Right lobe of liver (tissue), 6 donors: Measurements from ENCODE around the gene CDC23. TPM values are rescaled to one million over a fixed set of nuclear protein-coding genes. Genes with fewer than 3 reads are reported as not detected.
A peak's percentile ranks its signal among the peaks of the same experiment; 100 is the strongest.

Experiments used
- ATAC-seq, 4 donors: fragments of 200-7000 bp; cut with Tn5 transposase; one replicate each; pipeline ENCODE4 v1.9.1; 2020; ENCODE audit warnings: mild to moderate bottlenecking in 4 of 4, moderate library complexity in 4 of 4
- DNase-seq, 3 donors: peaks; one replicate each; pipeline ENCODE4 v3.0.0-alpha.2; 2020
- H3K27ac ChIP-seq, 3 donors: fragments of 200-600 bp; one replicate each; pipeline ENCODE4 v1.8.0; 2022
- H3K27me3 ChIP-seq, 2 donors: fragments of 200-600 bp; one replicate each; pipeline ENCODE4 v1.8.0; 2022
- H3K36me3 ChIP-seq, 4 donors: fragments of 200-600 bp; sonication (generic) in 1 of 4; one replicate each; pipeline versions ENCODE4 v1.5.1 to v1.8.0; 2017 to 2022; ENCODE audit warnings: control low read depth in 1 of 4
- H3K4me1 ChIP-seq, 4 donors: fragments of 200-600 bp; sonication (generic) in 1 of 4; one replicate each; pipeline versions ENCODE4 v1.5.1 to v1.8.0; 2017 to 2022; ENCODE audit warnings: control low read depth in 1 of 4
- H3K4me3 ChIP-seq, 3 donors: fragments of 200-600 bp; one replicate each; pipeline ENCODE4 v1.8.0; 2022
- H3K9me3 ChIP-seq, 4 donors: fragments of 200-600 bp; sonication (generic) in 1 of 4; one replicate each; pipeline versions ENCODE4 v1.5.1 to v1.8.0; 2017 to 2022; ENCODE audit warnings: control low read depth in 1 of 4
- POLR2A ChIP-seq: fragments of 450-650 bp; IDR thresholded peaks from one replicate; pipeline ENCODE4 v1.6.1; 2017; ENCODE audit warnings: antibody characterized with exemption, mild to moderate bottlenecking
- WGBS: methylation state at CpG from one replicate; pipeline ENCODE4 v1.1.6; 2018; ENCODE audit warnings: low coverage, low lambda C conversion rate; ENCODE audit not compliant: insufficient coverage; ENCODE audit errors: missing lambda C conversion rate; 5-methylcytosine and 5-hydroxymethylcytosine counted together
- intact Hi-C, 2 donors: fragments of 100-400 bp; cut with DNase I; formaldehyde crosslinking; loops; one replicate each; pipeline versions ENCODE4 v1.11.2 to v1.14.1; 2022
- total RNA-seq, 6 experiments: library from RNA; depleted of rRNA in 2 of 6; stranded (reverse); fragments of >200 nt in 2 of 6; fragmentation: NEBNext Ultra II Directional in 3 of 6; extraction: Animal tissue kit (Norgen Biotek cat#: 25700) in 3 of 6; gene quantifications; one replicate each; pipeline versions ENCODE4 v1.1.0 to v1.2.4, GENCODE V29; 2016 to 2023
- TF ChIP-seq, protein P1 (sequence below), 4 donors: fragments of 200-600 bp in 3 of 4; fragments of 450-650 bp in 1 of 4; IDR thresholded peaks; one replicate each; pipeline versions ENCODE4 v1.5.1 to v1.8.0; 2016 to 2022; ENCODE audit warnings: antibody characterized with exemption in 4 of 4, mild to moderate bottlenecking in 2 of 4
- donor health status: DM: no; HTN: yes; CAD: no.
- donor health status: DM: no; HTN: no; CAD: no.
- donor health status: DM: no; HTN: no; CAD: no.
- donor health status: DM: no; HTN: yes; CAD: no.
- donor health status: DM: no; HTN: yes; CAD: no.

The CDC23 gene
- total RNA-seq, 6 experiments from 2014 or later: 11.9 to 16.2 (median 15.2) TPM

DNA sequence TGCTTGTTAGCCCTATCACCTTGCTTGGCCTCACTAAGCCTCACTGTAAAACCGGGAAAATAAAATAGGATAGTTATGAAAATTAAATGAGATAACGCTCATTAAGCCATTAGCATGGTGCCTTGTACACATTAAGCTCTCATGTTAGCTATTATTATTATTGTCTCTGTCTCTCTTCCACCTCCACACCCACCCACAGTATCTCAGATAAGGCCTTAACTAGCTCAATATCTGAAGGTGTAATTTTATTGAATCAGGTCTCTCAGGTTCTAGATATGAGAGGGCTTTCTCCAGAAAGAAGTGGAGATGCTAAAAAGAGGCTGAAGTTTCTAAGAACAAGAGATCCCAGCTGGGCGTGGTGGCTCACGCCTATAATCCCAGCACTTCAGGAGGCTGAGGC is 33.7 kb upstream of the CDC23 start:
- 87% methylated on average over 2 of the region's 4 CpGs for WGBS
- ATAC-seq (no peak), DNase-seq (no peak)
- H3K4me1 ChIP-seq: peaks cover 0 to 6% (median 0%) of the 10 kb centered on the region in 4 donors
- no peaks in the 10 kb centered on the region for H3K9me3 ChIP-seq
- no peak overlapping the region for H3K27ac ChIP-seq
- intact Hi-C loops: no loop called here
- H3K27me3 ChIP-seq: no peaks in the 10 kb centered on the region
- H3K4me3 ChIP-seq: no peak overlapping the region
- TF ChIP-seq POLR2A: no peak
- TF ChIP-seq, protein P1, sequence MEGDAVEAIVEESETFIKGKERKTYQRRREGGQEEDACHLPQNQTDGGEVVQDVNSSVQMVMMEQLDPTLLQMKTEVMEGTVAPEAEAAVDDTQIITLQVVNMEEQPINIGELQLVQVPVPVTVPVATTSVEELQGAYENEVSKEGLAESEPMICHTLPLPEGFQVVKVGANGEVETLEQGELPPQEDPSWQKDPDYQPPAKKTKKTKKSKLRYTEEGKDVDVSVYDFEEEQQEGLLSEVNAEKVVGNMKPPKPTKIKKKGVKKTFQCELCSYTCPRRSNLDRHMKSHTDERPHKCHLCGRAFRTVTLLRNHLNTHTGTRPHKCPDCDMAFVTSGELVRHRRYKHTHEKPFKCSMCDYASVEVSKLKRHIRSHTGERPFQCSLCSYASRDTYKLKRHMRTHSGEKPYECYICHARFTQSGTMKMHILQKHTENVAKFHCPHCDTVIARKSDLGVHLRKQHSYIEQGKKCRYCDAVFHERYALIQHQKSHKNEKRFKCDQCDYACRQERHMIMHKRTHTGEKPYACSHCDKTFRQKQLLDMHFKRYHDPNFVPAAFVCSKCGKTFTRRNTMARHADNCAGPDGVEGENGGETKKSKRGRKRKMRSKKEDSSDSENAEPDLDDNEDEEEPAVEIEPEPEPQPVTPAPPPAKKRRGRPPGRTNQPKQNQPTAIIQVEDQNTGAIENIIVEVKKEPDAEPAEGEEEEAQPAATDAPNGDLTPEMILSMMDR (IDR thresholded peaks at IDR 0.05): no peak
- H3K36me3 ChIP-seq: no peaks in the 10 kb centered on the region

DNA sequence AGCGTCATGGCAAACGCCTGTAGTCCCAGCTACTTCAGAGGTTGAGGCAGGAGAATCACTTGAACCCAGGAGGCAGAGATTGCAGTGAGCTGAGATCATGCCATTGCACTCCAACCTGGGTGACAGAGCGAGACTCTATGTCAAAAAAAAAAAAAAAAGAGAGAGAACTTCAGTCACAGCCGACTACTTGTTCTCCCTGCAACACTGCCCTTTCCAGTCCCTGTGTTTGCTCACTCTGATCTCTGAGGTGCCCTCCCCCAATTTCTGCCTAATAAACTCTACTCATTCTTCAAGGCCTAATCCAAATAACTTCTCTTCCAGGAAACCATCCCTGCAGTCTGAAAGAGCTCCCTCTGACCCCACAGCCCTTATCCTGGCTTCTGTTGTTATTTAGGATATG is 33.2 kb upstream of the CDC23 start:
- no peak for DNase-seq
- ATAC-seq: no peak
- 93% methylated on average over 3 of the region's 4 CpGs for WGBS

DNA sequence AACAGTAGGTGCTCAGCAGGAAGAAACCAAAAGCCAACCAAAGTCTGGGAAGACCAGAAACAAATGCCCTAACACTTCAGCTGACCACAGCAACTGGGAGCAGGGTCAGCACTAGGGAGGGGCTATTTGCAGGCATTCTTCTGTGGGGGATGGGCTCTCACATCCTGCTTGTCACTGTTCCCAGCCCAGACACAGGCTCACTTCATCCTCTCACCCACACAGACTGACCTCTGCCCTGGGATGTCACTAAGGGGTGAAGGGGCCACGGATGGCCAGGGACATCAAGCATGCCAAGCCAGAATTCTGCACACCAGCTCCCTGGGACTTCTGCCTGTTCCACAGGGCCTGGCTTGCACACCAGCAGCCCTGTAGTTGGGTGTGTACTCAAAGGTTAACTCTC is 32.6 kb upstream of the CDC23 start:
- no peak overlapping the region for H3K4me3 ChIP-seq
- 0% methylated on average over 1 of the region's 1 CpG for WGBS
- H3K36me3 ChIP-seq: no peaks in the 10 kb centered on the region
- DNase-seq (peak in 2 of 3 donors; percentile 20 to 53), ATAC-seq (peak in 2 of 4 donors; percentile 6 to 56)
- H3K27ac ChIP-seq: no peak overlapping the region
- intact Hi-C loops: no loop called here
- H3K9me3 ChIP-seq: no peaks in the 10 kb centered on the region
- TF ChIP-seq, protein P1 (IDR thresholded peaks at IDR 0.05): no peak
- no peak for TF ChIP-seq POLR2A
- peaks cover 0 to 12% (median 3%) of the 10 kb centered on the region in 4 donors for H3K4me1 ChIP-seq
- H3K27me3 ChIP-seq: no peaks in the 10 kb centered on the region

More for the DNA sequence above, 33.2 kb upstream of the CDC23 start:
- intact Hi-C loops: no loop called here
- TF ChIP-seq, protein P1 (IDR thresholded peaks at IDR 0.05): no peak
- TF ChIP-seq POLR2A: no peak
- peaks cover 0 to 11% (median 2%) of the 10 kb centered on the region in 4 donors for H3K4me1 ChIP-seq
- no peak overlapping the region for H3K27ac ChIP-seq
- H3K4me3 ChIP-seq: no peak overlapping the region
- H3K27me3 ChIP-seq: no peaks in the 10 kb centered on the region
- no peaks in the 10 kb centered on the region for H3K9me3 ChIP-seq
- H3K36me3 ChIP-seq: no peaks in the 10 kb centered on the region

DNA sequence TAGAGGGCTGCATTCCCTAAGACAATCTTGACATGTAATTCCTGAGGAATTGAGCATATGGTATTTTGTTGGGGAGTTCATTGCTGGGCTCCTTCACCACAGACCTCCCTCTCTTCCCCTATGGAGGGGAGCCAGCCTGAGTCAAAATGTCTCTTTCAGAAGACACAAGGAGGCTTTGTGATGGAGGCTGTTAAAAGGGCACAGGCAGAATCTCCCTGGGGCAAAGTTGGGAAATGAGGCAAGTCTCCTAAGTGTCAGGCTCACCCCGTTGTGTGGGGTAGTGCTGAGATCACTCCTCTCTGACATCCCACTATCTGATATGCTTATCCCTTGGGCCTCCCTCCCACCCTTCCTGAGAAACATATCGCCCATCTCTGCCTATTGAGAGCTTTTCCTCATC is 30.7 kb upstream of the CDC23 start:
- intact Hi-C loops: no loop called here
- TF ChIP-seq POLR2A: no peak
- TF ChIP-seq, protein P1 (IDR thresholded peaks at IDR 0.05): no peak
- Histone ChIP-seq H3K4me3 (no peak overlapping the region), H3K27ac (no peak overlapping the region), H3K36me3 (no peaks in the 10 kb centered on the region), H3K4me1 (peaks cover 0 to 12% (median 3%) of the 10 kb centered on the region in 4 donors), H3K27me3 (no peaks in the 10 kb centered on the region), H3K9me3 (no peaks in the 10 kb centered on the region)
- ATAC-seq: no peak
- WGBS: 83% methylated on average over 1 of the region's 2 CpGs
- no peak for DNase-seq
